ENCODE results near the gene PRM1. TPM values are rescaled to one million over a fixed set of nuclear protein-coding genes. Genes with fewer than 3 reads are reported as not detected.

The PRM1 gene
- polyA plus RNA-seq, 2 donors, result not detected

Other genes starting within 250 kb of the PRM1 start
- 1 to 10 TPM; 1.9 to 2.8 TPM for gene SOCS1, start 25.1 kb downstream of the PRM1 start, polyA plus RNA-seq
- not detected for gene TNP2, start 12.0 kb downstream of the PRM1 start, polyA plus RNA-seq
- not detected for gene PRM3, start 7.7 kb downstream of the PRM1 start, polyA plus RNA-seq
- not detected for gene PRM2, start 4.8 kb downstream of the PRM1 start, polyA plus RNA-seq
- 10 to 100 TPM in 1 of 2 donors, 1 to 10 TPM in 1; 9.1 to 11.3 TPM for gene RMI2, start 64.1 kb upstream of the PRM1 start, polyA plus RNA-seq